Endothelial cell of umbilical vein (primary cell): ENCODE measurements around the gene HDAC9. TPM values are rescaled to one million over a fixed set of nuclear protein-coding genes. Genes with fewer than 3 reads are reported as not detected.

ENCODE experiments used
- BruUV-seq: library from RNA; stranded (reverse); fragments of 400-500 nt; replicated peaks from 2 replicates; lab custom pipeline; 2021; lab: Mats Ljungman, UMichigan
- CTCF ChIA-PET: fragments of 300-600, 350-600 bp; sonication (Branson Sonifier 250); formaldehyde crosslinking; loops from one replicate; lab custom pipeline; 2021; ENCODE audit warnings: antibody characterized with exemption, inconsistent platforms; lab: Charles Lee
- POLR2A ChIA-PET: fragments of 300-600, 350-600 bp; sonication (Branson Sonifier 250); formaldehyde crosslinking; loops from one replicate; lab custom pipeline; 2021; ENCODE audit warnings: antibody characterized with exemption, inconsistent platforms; lab: Charles Lee
- DNase-seq: peaks from one replicate; pipeline ENCODE4 v3.0.0-alpha.2; 2011; ENCODE audit warnings: low read depth, low spot score
- FAIRE-seq: peaks from 2 replicates; lab custom pipeline; 2011; peaks lifted over from hg19 to GRCh38; lab: Jason Lieb, UNC
- H2AFZ ChIP-seq: 2 replicates; pipeline ENCODE4 v1.6.0; 2012; ENCODE audit warnings: low read depth, low read length, control low read depth, inconsistent platforms
- H3K27ac ChIP-seq: 2 replicates; pipeline ENCODE4 v1.5.1; 2011; ENCODE audit warnings: low read depth, mild to moderate bottlenecking, control low read depth, low read length, moderate library complexity; ENCODE audit not compliant: insufficient read depth
- H3K27me3 ChIP-seq, 2 experiments: 2 replicates each; pipeline versions ENCODE4 v1.6.0 to v1.6.1; 2011; ENCODE audit warnings: low read length in 2 of 2, mixed read lengths in 1 of 2; ENCODE audit not compliant: control insufficient read depth in 2 of 2, insufficient read depth in 2 of 2
- H3K36me3 ChIP-seq, 2 experiments: 2 replicates in 1 of 2; 3 replicates in 1 of 2; pipeline ENCODE4 v1.5.1; 2011; ENCODE audit warnings: low read length in 2 of 2, mild to moderate bottlenecking in 1 of 2, moderate library complexity in 1 of 2; ENCODE audit not compliant: control insufficient read depth in 2 of 2, insufficient read depth in 2 of 2; ENCODE audit errors: extremely low read depth in 1 of 2
- H3K4me1 ChIP-seq: 3 replicates; pipeline ENCODE4 v1.5.1; 2011; ENCODE audit warnings: mild to moderate bottlenecking, low read length; ENCODE audit not compliant: control insufficient read depth, insufficient read depth; ENCODE audit errors: extremely low read depth
- H3K4me2 ChIP-seq: 2 replicates; pipeline ENCODE4 v1.6.1; 2011; ENCODE audit warnings: low read length, control low read depth, mixed read lengths; ENCODE audit not compliant: insufficient read depth
- H3K4me3 ChIP-seq, 3 experiments: fragments of 200-600 bp in 1 of 3; sonication (generic), shearing (Covaris generic) in 1 of 3; replicated peaks in 1 of 3; 2 replicates each; pipeline ENCODE4 v1.5.1; 2011 to 2016; ENCODE audit warnings: control low read depth in 3 of 3, low read length in 3 of 3, mild to moderate bottlenecking in 2 of 3, inconsistent platforms in 1 of 3, low read depth in 1 of 3, moderate library complexity in 1 of 3; ENCODE audit not compliant: insufficient read depth in 1 of 3
- H3K79me2 ChIP-seq: 2 replicates; pipeline ENCODE4 v1.6.0; 2012; ENCODE audit warnings: low read length, inconsistent platforms; ENCODE audit not compliant: control insufficient read depth, insufficient read depth
- H3K9ac ChIP-seq: replicated peaks from 2 replicates; pipeline ENCODE3; 2011; ENCODE audit warnings: low read length, control low read depth; ENCODE audit not compliant: insufficient read depth; ENCODE audit errors: extremely low read depth
- H3K9me1 ChIP-seq: replicated peaks from 3 replicates; pipeline ENCODE4 v1.6.0; 2011; ENCODE audit warnings: mild to moderate bottlenecking, low read length; ENCODE audit not compliant: control insufficient read depth, insufficient read depth; ENCODE audit errors: extremely low read depth
- H3K9me3 ChIP-seq: replicated peaks from 2 replicates; pipeline ENCODE4 v1.5.1; 2012; ENCODE audit warnings: low read length, inconsistent platforms; ENCODE audit not compliant: control insufficient read depth, insufficient read depth
- H4K20me1 ChIP-seq: replicated peaks from 2 replicates; pipeline ENCODE3; 2011; ENCODE audit warnings: mild to moderate bottlenecking, low read length; ENCODE audit not compliant: control insufficient read depth, insufficient read depth; ENCODE audit errors: extremely low read depth
- EZH2 ChIP-seq: IDR thresholded peaks from 2 replicates; pipeline ENCODE4 v1.6.1; 2012; ENCODE audit warnings: borderline replicate concordance, low read depth, mild to moderate bottlenecking, moderate library complexity, low read length, inconsistent platforms; ENCODE audit not compliant: severe bottlenecking
- FOS ChIP-seq: IDR thresholded peaks from 2 replicates; pipeline ENCODE4 v1.6.1; 2011; ENCODE audit warnings: mild to moderate bottlenecking, low read length, moderate library complexity, borderline replicate concordance; ENCODE audit not compliant: insufficient read depth
- GATA2 ChIP-seq: IDR thresholded peaks from 2 replicates; pipeline ENCODE4 v1.7.0; 2011; ENCODE audit warnings: low read depth, mild to moderate bottlenecking, moderate library complexity, mixed read lengths, low read length; ENCODE audit not compliant: insufficient read length, insufficient read depth
- JUN ChIP-seq: IDR thresholded peaks from 2 replicates; pipeline ENCODE4 v1.6.1; 2011; ENCODE audit warnings: borderline replicate concordance, low read depth; ENCODE audit not compliant: insufficient read length, insufficient read depth
- MYC ChIP-seq: IDR thresholded peaks from one replicate; pipeline ENCODE4 v1.6.1; 2011; ENCODE audit warnings: mild to moderate bottlenecking, low read depth, low read length
- POLR2A ChIP-seq: IDR thresholded peaks from 2 replicates; pipeline ENCODE4 v1.6.1; 2012; ENCODE audit warnings: low read depth, mild to moderate bottlenecking, control low read depth, low read length
- POLR2AphosphoS5 ChIP-seq: IDR thresholded peaks from 2 replicates; pipeline ENCODE4 v1.6.1; 2012; ENCODE audit warnings: low read depth, mild to moderate bottlenecking, control low read depth, low read length, moderate library complexity; ENCODE audit not compliant: insufficient read depth
- dilution Hi-C: fragments of 300-500 bp; cut with MboI; formaldehyde crosslinking; loops from one replicate; pipeline ENCODE4 v1.15.0; 2019; ENCODE audit warnings: low sequenced_read_pairs; ENCODE audit not compliant: extremely low pct_ligation_motif_present
- intact Hi-C: fragments of 100-400 bp; cut with micrococcal nuclease; formaldehyde crosslinking; loops from one replicate; pipeline ENCODE4 v1.10.0; 2022
- polyA plus RNA-seq, 4 experiments: library from polyadenylated mRNA; depleted of rRNA in 3 of 4; stranded (reverse) in 3 of 4; unstranded in 1 of 4; fragments of >200 nt; gene quantifications; 2 replicates each; pipeline versions ENCODE4 v1.2.1 to v1.2.3, GENCODE V29; 2011 to 2012; ENCODE audit warnings: missing spikeins in 1 of 4
- total RNA-seq: library from RNA; stranded (reverse); gene quantifications from 2 replicates; pipeline ENCODE4 v1.2.3, GENCODE V29; 2021
- TF ChIP-seq, protein P1 (sequence below), 2 donors: IDR thresholded peaks; 1 replicate in 1 of 2; 2 replicates in 1 of 2; pipeline ENCODE4 v1.5.1; 2011; ENCODE audit warnings: low read length in 2 of 2, mild to moderate bottlenecking in 2 of 2, moderate library complexity in 2 of 2, control low read depth in 1 of 2, inconsistent platforms in 1 of 2, low read depth in 1 of 2; ENCODE audit not compliant: insufficient read depth in 1 of 2; ENCODE audit errors: extremely low read depth in 1 of 2
- TF ChIP-seq, protein P2 (sequence below): IDR thresholded peaks from 2 replicates; pipeline ENCODE4 v1.6.1; 2011; ENCODE audit not compliant: insufficient read depth, insufficient read length

Gene HDAC9
- total and polyA plus RNA-seq, 2 donors (not counting 3 experiments of a cell fraction or from before 2014, with no cell fraction given): 1.8 to 11.6 TPM

DNA sequence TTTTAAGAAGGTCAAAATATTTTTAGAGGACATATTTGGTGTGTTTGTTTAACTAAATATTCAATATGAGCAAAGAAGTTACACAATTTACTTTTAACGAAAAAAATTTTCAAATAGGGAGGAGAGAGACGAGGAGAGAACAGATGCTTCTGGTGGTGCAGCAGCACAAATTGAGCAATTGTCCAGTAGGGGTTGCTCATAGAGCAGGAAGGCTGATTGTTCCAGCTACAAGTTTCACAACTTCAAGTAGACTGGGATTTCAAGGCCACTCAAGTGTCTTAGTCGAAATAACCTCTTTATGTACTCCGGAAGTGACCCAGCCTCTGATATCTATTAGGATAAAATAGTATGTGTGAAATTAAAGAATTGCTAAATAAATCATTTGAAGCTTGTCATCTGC, 197.9 kb downstream of the HDAC9 start:
- Histone ChIP-seq H2AFZ (no peak overlapping the region), H3K36me3 (no peaks in the 10 kb centered on the region), H3K79me2 (no peaks in the 10 kb centered on the region), H3K27ac (no peak overlapping the region), H3K4me3 (no peak overlapping the region), H3K9me3 (no peaks in the 10 kb centered on the region), H3K9ac (no peak overlapping the region), H3K9me1 (no peaks in the 10 kb centered on the region), H4K20me1 (no peaks in the 10 kb centered on the region), H3K4me1 (no peaks in the 10 kb centered on the region), H3K27me3 (no peaks in the 10 kb centered on the region), H3K4me2 (no peak overlapping the region)
- CTCF ChIA-PET: interaction anchor here (0.7 to 3.2 kb wide), 31 partner anchors 8 to 973 kb away, joined by 3 to 52 read pairs (median 4); no protein-coding TSS in a partner anchor
- TF ChIP-seq FOS: no peak
- TF ChIP-seq, protein P1, sequence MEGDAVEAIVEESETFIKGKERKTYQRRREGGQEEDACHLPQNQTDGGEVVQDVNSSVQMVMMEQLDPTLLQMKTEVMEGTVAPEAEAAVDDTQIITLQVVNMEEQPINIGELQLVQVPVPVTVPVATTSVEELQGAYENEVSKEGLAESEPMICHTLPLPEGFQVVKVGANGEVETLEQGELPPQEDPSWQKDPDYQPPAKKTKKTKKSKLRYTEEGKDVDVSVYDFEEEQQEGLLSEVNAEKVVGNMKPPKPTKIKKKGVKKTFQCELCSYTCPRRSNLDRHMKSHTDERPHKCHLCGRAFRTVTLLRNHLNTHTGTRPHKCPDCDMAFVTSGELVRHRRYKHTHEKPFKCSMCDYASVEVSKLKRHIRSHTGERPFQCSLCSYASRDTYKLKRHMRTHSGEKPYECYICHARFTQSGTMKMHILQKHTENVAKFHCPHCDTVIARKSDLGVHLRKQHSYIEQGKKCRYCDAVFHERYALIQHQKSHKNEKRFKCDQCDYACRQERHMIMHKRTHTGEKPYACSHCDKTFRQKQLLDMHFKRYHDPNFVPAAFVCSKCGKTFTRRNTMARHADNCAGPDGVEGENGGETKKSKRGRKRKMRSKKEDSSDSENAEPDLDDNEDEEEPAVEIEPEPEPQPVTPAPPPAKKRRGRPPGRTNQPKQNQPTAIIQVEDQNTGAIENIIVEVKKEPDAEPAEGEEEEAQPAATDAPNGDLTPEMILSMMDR (IDR thresholded peaks at IDR 0.05; ENCODE audit: extremely low read depth in 1 of 2, insufficient read depth in 1 of 2, low read depth in 1 of 2, low read length in 2 of 2): peak; percentile 34 to 59
- POLR2A ChIA-PET: no interaction called here
- FAIRE-seq (no peak), DNase-seq (peak; percentile 64)
- BruUV-seq: no TSS peak
- dilution Hi-C loops (no loop called here), intact Hi-C loops (loop anchor here (1.0 to 5.0 kb wide), 3 partner anchors 358 to 974 kb away; no protein-coding TSS in a partner anchor)

DNA sequence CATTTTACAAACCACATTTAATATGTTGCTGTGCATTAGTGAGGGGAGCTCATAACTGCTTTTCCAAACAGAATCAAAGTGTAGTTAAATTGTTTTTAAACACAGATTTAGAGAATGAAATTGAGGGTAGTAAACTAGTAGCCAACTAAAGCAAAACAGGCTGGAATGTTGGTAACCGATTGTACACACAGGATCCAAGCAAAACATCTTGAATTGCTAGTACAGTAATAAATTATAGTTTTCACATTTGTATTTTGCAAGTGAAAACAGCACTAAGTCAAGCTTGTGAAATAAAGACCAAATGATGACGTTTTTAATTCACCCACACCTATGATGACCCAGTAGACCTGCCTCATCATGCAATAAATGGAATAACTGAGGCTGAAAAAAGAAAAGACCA, 198.3 kb downstream of the HDAC9 start:
- Histone ChIP-seq H4K20me1 (no peaks in the 10 kb centered on the region), H3K4me3 (no peak overlapping the region), H3K79me2 (no peaks in the 10 kb centered on the region), H3K9me3 (no peaks in the 10 kb centered on the region), H2AFZ (no peak overlapping the region), H3K36me3 (no peaks in the 10 kb centered on the region), H3K27ac (no peak overlapping the region), H3K27me3 (no peaks in the 10 kb centered on the region), H3K4me1 (no peaks in the 10 kb centered on the region), H3K4me2 (no peak overlapping the region), H3K9ac (no peak overlapping the region), H3K9me1 (no peaks in the 10 kb centered on the region)
- dilution Hi-C loops: no loop called here
- intact Hi-C loops: loop anchor here (1.0 to 5.0 kb wide), 3 partner anchors 357 to 973 kb away; no protein-coding TSS in a partner anchor
- DNase-seq (no peak), FAIRE-seq (no peak)
- ChIA-PET CTCF (interaction anchor here (0.7 to 3.2 kb wide), 25 partner anchors 9 to 972 kb away, joined by 3 to 52 read pairs (median 4); no protein-coding TSS in a partner anchor), POLR2A (no interaction called here)
- BruUV-seq: no TSS peak
- no peak for TF ChIP-seq POLR2AphosphoS5
- TF ChIP-seq GATA2: no peak
- TF ChIP-seq POLR2A: no peak
- no peak for TF ChIP-seq EZH2
- TF ChIP-seq, protein P1 (IDR thresholded peaks at IDR 0.05; ENCODE audit: extremely low read depth in 1 of 2, insufficient read depth in 1 of 2, low read depth in 1 of 2, low read length in 2 of 2): no peak
- TF ChIP-seq, protein P2, sequence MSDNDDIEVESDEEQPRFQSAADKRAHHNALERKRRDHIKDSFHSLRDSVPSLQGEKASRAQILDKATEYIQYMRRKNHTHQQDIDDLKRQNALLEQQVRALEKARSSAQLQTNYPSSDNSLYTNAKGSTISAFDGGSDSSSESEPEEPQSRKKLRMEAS: no peak
- TF ChIP-seq JUN: no peak
- no peak for TF ChIP-seq MYC
- TF ChIP-seq FOS: no peak
